Adrenal gland (tissue), 5 donors: ENCODE data around the gene UPP1.

Source experiments
- POLR2A ChIP-seq, 2 donors: fragments of 450-650 bp; IDR thresholded peaks; one replicate each; pipeline ENCODE4 v1.6.1; 2017; ENCODE audit warnings: antibody characterized with exemption in 2 of 2, mild to moderate bottlenecking in 2 of 2, moderate library complexity in 1 of 2
- TF ChIP-seq, protein P1 (sequence below), 6 experiments: fragments of 450-650 bp in 4 of 6; fragments of 200-600 bp in 2 of 6; sonication (generic) in 1 of 6; IDR thresholded peaks; 1 replicate in 5 of 6; 2 replicates in 1 of 6; pipeline versions ENCODE4 v1.5.1 to v1.8.0; 2016 to 2021; ENCODE audit warnings: antibody characterized with exemption in 6 of 6, mild to moderate bottlenecking in 2 of 6, moderate library complexity in 1 of 6
- donor health status: DM: no; HTN: no; CAD: no.

DNA sequence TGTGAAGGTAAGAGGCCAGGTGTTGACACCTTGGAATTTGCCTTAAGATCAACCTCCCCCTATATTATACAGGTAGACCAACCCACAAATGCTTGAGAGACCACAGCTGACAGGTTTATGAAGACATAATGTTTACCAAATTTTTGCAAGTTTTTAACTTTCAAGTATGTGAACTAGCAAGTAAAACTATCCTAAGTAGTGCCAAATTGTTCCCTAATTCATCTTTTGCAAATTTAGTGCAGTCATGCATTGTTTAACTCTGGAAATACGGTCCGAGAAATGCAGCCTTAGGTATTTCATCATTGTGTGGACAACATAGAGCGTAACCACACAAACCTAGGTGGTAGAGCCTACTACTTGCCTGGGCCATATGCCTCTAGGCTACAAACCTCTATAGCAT, 10.7 kb downstream of the UPP1 start:
- TF ChIP-seq, protein P1, sequence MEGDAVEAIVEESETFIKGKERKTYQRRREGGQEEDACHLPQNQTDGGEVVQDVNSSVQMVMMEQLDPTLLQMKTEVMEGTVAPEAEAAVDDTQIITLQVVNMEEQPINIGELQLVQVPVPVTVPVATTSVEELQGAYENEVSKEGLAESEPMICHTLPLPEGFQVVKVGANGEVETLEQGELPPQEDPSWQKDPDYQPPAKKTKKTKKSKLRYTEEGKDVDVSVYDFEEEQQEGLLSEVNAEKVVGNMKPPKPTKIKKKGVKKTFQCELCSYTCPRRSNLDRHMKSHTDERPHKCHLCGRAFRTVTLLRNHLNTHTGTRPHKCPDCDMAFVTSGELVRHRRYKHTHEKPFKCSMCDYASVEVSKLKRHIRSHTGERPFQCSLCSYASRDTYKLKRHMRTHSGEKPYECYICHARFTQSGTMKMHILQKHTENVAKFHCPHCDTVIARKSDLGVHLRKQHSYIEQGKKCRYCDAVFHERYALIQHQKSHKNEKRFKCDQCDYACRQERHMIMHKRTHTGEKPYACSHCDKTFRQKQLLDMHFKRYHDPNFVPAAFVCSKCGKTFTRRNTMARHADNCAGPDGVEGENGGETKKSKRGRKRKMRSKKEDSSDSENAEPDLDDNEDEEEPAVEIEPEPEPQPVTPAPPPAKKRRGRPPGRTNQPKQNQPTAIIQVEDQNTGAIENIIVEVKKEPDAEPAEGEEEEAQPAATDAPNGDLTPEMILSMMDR (IDR thresholded peaks at IDR 0.05) = no peak
- TF ChIP-seq POLR2A (IDR thresholded peaks at IDR 0.05) = no peak
